ENCODE data around the gene SMIM23. TPM values are rescaled to one million over a fixed set of nuclear protein-coding genes. Genes with fewer than 3 reads are reported as not detected.
A peak's percentile ranks its signal among the peaks of the same experiment; 100 is the strongest.

Gene SMIM23
- total and polyA plus RNA-seq, 2 experiments from 2014 or later = not detected

- Histone ChIP-seq H4K20me1 (replicated peaks; ENCODE audit: insufficient read depth) (no peaks in the 10 kb centered on the region), H3K79me2 (replicated peaks; ENCODE audit: insufficient read depth) (no peaks in the 10 kb centered on the region)
- ATAC-seq = no peak
Measured at GRCh38 chr5:171762903-171763302, 22.7 kb upstream of the SMIM23 start.

GRCh38 chr5:171764265-171764664, 21.4 kb upstream of the SMIM23 start:
- H3K9me3 Mint-ChIP-seq = peaks cover 8% of the 10 kb centered on the region; the same call in 2 of the 3 replicates
- Histone ChIP-seq H3K4me2 (no peak overlapping the region), H3F3A (replicated peaks; ENCODE audit: low read depth) (no peaks in the 10 kb centered on the region), H3K4me3 (no peak overlapping the region), H2AFZ (peak overlapping the region; percentile 59; the same call in 1 of the 2 replicates), H3K36me3 (ENCODE audit: insufficient read depth) (no peaks in the 10 kb centered on the region), H4K20me1 (replicated peaks; ENCODE audit: insufficient read depth) (no peaks in the 10 kb centered on the region), H3K4me1 (ENCODE audit: insufficient read depth) (no peaks in the 10 kb centered on the region), H3K27ac (ENCODE audit: low read depth) (no peak overlapping the region), H3K9me2 (ENCODE audit: insufficient read depth) (no peaks in the 10 kb centered on the region), H3K27me3 (ENCODE audit: insufficient read depth) (no peaks in the 10 kb centered on the region), H3K79me2 (replicated peaks; ENCODE audit: insufficient read depth) (no peaks in the 10 kb centered on the region)
- H3K36me3 Mint-ChIP-seq (ENCODE audit: low read depth) = no peaks in the 10 kb centered on the region
- DNase-seq (ENCODE audit: low spot score) (no peak), ATAC-seq (no peak)
- no peak overlapping the region for H3K4me3 Mint-ChIP-seq
- peaks cover 2% of the 10 kb centered on the region for H3K27me3 Mint-ChIP-seq (ENCODE audit: insufficient read depth, low read depth, poor library complexity)
- no peak overlapping the region for H3K27ac Mint-ChIP-seq
- no peaks in the 10 kb centered on the region for H3K4me1 Mint-ChIP-seq
- no peak for TF ChIP-seq CTCF (conservative IDR thresholded peaks at IDR 0.05; ENCODE audit: low read depth in 2 of 2)
- no peak for TF ChIP-seq STAT1 (IDR thresholded peaks at IDR 0.05; ENCODE audit: unreplicated experiment)
- TF ChIP-seq POLR2AphosphoS5 (IDR thresholded peaks at IDR 0.05; ENCODE audit: low read depth) = no peak
- no peak for TF ChIP-seq REST (IDR thresholded peaks at IDR 0.05; ENCODE audit: unreplicated experiment)
- TF ChIP-seq ZNF331 (CRISPR knock-in tag; IDR thresholded peaks at IDR 0.05; ENCODE audit: low read depth) = no peak
- TF ChIP-seq ZNF462 (CRISPR knock-in tag; IDR thresholded peaks at IDR 0.05) = no peak
- no peak for TF ChIP-seq NANOG (IDR thresholded peaks at IDR 0.05; ENCODE audit: borderline replicate concordance)
- no peak for TF ChIP-seq CREB1 (CRISPR knock-in tag; IDR thresholded peaks at IDR 0.05; ENCODE audit: low read depth)
- TF ChIP-seq EZH2 (IDR thresholded peaks at IDR 0.05; ENCODE audit: low read depth, unreplicated experiment) = no peak
- TF ChIP-seq ZNF114 (CRISPR knock-in tag; IDR thresholded peaks at IDR 0.05) = no peak
- TF ChIP-seq EZH2phosphoT487 (IDR thresholded peaks at IDR 0.05; ENCODE audit: unreplicated experiment) = no peak

More at GRCh38 chr5:171762903-171763302, 22.7 kb upstream of the SMIM23 start:
- Histone ChIP-seq H3K27ac (ENCODE audit: low read depth) (no peak overlapping the region), H3K4me1 (ENCODE audit: insufficient read depth) (no peaks in the 10 kb centered on the region), H3K9me2 (ENCODE audit: insufficient read depth) (no peaks in the 10 kb centered on the region), H3K4me2 (no peak overlapping the region), H3K27me3 (ENCODE audit: insufficient read depth) (no peaks in the 10 kb centered on the region), H3K4me3 (no peak overlapping the region), H3K36me3 (ENCODE audit: insufficient read depth) (no peaks in the 10 kb centered on the region), H2AFZ (no peak overlapping the region), H3F3A (replicated peaks; ENCODE audit: low read depth) (no peaks in the 10 kb centered on the region)
- no peak overlapping the region for H3K4me3 Mint-ChIP-seq
- no peaks in the 10 kb centered on the region for H3K27me3 Mint-ChIP-seq (ENCODE audit: insufficient read depth, low read depth, poor library complexity)
- H3K9me3 Mint-ChIP-seq = peaks cover 8% of the 10 kb centered on the region; the same call in 2 of the 3 replicates
- H3K4me1 Mint-ChIP-seq = no peaks in the 10 kb centered on the region
- DNase-seq (ENCODE audit: low spot score) = no peak
- no peak overlapping the region for H3K27ac Mint-ChIP-seq
- H3K36me3 Mint-ChIP-seq (ENCODE audit: low read depth) = no peaks in the 10 kb centered on the region
- TF ChIP-seq JUNB (IDR thresholded peaks at IDR 0.05; ENCODE audit: unreplicated experiment) = no peak
